Activated T-cell treated with anti-CD3 and anti-CD28 coated beads, Interleukin-2, amount 50 U/mL, for 24 hours (primary cell): ENCODE measurements around the gene KLF6.

Source experiments
- DNase-seq: peaks from one replicate; pipeline ENCODE4 v3.0.0-alpha.2; 2020
- H3K27ac Mint-ChIP-seq: 2 replicates; pipeline ENCODE4 v1.8.0; 2020; ENCODE audit warnings: mild to moderate bottlenecking, mixed read lengths
- H3K27me3 Mint-ChIP-seq: 2 replicates; pipeline ENCODE4 v1.8.0; 2020; ENCODE audit warnings: mixed read lengths
- H3K36me3 Mint-ChIP-seq: 2 replicates; pipeline ENCODE4 v1.8.0; 2020; ENCODE audit warnings: low read depth, mixed read lengths
- H3K4me1 Mint-ChIP-seq: 2 replicates; pipeline ENCODE4 v1.8.0; 2020; ENCODE audit warnings: low read depth, mixed read lengths
- H3K4me3 Mint-ChIP-seq: 2 replicates; pipeline ENCODE4 v1.8.0; 2020; ENCODE audit warnings: mild to moderate bottlenecking, moderate library complexity, mixed read lengths
- H3K9me3 Mint-ChIP-seq: 2 replicates; pipeline ENCODE4 v1.8.0; 2020; ENCODE audit warnings: mixed read lengths

Gene KLF6

DNA sequence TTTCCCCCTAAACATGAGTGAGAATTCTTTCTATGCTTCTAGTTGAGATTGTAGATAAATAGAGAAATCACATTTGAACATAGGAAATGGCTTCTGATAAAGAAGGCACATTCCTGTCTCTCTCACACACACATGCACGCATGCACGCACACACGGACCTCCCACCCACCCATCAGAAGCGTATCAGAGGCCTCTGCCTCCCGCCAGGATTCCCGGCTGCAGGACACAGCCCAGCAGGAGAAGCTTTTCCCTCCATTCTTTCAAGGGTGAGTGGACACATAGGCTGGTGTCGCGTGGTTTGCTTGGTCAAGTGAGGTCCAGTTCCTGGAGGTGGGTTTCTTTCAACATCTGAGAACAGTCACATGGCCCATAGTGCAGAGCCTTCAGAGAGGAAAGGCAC is 34.2 kb downstream of the KLF6 start:
- Mint-ChIP-seq H3K36me3 (no peaks in the 10 kb centered on the region), H3K27me3 (peaks cover 3% of the 10 kb centered on the region), H3K27ac (no peak overlapping the region), H3K4me3 (no peak overlapping the region), H3K4me1 (peaks cover 20% of the 10 kb centered on the region), H3K9me3 (no peaks in the 10 kb centered on the region)
- DNase-seq, result no peak

- H3K9me3 Mint-ChIP-seq, result no peaks in the 10 kb centered on the region
- H3K27ac Mint-ChIP-seq, result no peak overlapping the region
- no peaks in the 10 kb centered on the region for H3K36me3 Mint-ChIP-seq
- H3K4me1 Mint-ChIP-seq, result peaks cover 13% of the 10 kb centered on the region
- DNase-seq, result no peak
- H3K27me3 Mint-ChIP-seq, result peaks cover 3% of the 10 kb centered on the region
- no peak overlapping the region for H3K4me3 Mint-ChIP-seq
Measured at GRCh38 chr10:3750006-3750816, 34.8 kb downstream of the KLF6 start.

- H3K4me3 Mint-ChIP-seq, result no peak overlapping the region
- peaks cover 7% of the 10 kb centered on the region for H3K4me1 Mint-ChIP-seq
Measured at GRCh38 chr10:3749600-3749999, 35.4 kb downstream of the KLF6 start.

GRCh38 chr10:3749011-3749410 is 36.0 kb downstream of the KLF6 start:
- Mint-ChIP-seq H3K9me3 (no peaks in the 10 kb centered on the region), H3K27ac (no peak overlapping the region), H3K4me1 (peaks cover 3% of the 10 kb centered on the region), H3K4me3 (no peak overlapping the region), H3K36me3 (no peaks in the 10 kb centered on the region), H3K27me3 (peaks cover 3% of the 10 kb centered on the region)
- no peak for DNase-seq

More at GRCh38 chr10:3749600-3749999, 35.4 kb downstream of the KLF6 start:
- Mint-ChIP-seq H3K36me3 (no peaks in the 10 kb centered on the region), H3K27ac (no peak overlapping the region), H3K9me3 (no peaks in the 10 kb centered on the region), H3K27me3 (peaks cover 3% of the 10 kb centered on the region)
- no peak for DNase-seq

DNA sequence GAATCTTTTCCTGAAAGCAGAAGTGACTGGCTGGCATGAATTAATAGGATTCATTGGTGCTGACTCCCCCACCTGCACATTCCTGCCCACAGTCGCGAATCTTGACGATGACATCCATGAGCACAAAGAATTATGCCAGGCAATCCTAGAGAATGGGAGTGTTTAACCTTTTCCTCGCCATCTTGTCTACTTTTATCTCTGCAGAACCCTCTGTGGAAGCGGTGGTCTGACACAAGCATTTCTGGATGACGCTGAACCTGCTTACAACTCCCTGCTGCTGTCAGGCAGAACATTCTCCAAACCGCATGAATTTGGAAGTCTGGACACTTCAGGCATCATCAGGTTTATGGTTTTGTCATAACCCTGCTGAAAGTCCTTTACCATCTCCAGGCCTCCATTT is 36.5 kb downstream of the KLF6 start:
- peaks cover 3% of the 10 kb centered on the region for H3K4me1 Mint-ChIP-seq

DNA sequence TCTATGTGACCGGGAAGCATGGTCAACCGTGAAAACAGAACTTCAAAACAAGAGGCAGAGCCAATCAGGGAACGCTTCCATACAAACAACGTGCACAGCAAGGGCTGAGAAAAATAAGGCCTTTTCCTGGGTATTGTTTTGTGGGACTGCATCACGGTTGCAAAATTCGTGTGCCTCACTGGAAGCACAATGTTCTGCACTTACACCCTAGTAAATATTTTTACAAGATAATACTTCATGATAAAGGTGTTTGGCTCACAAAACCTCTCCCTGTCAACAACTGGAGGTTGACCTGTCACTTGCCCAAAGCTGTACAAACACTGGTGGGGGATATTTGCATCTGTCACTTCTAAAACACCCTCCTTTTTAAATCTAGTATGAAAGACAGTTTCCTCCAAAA is 37.0 kb downstream of the KLF6 start:
- Mint-ChIP-seq H3K4me1 (peaks cover 3% of the 10 kb centered on the region), H3K27me3 (peaks cover 3% of the 10 kb centered on the region), H3K27ac (no peak overlapping the region), H3K4me3 (no peak overlapping the region), H3K9me3 (no peaks in the 10 kb centered on the region), H3K36me3 (no peaks in the 10 kb centered on the region)
- no peak for DNase-seq

More for the DNA sequence above, 36.5 kb downstream of the KLF6 start:
- H3K9me3 Mint-ChIP-seq, result no peaks in the 10 kb centered on the region
- no peak overlapping the region for H3K27ac Mint-ChIP-seq
- H3K27me3 Mint-ChIP-seq, result peaks cover 3% of the 10 kb centered on the region
- no peak for DNase-seq
- no peak overlapping the region for H3K4me3 Mint-ChIP-seq
- H3K36me3 Mint-ChIP-seq, result no peaks in the 10 kb centered on the region

DNA sequence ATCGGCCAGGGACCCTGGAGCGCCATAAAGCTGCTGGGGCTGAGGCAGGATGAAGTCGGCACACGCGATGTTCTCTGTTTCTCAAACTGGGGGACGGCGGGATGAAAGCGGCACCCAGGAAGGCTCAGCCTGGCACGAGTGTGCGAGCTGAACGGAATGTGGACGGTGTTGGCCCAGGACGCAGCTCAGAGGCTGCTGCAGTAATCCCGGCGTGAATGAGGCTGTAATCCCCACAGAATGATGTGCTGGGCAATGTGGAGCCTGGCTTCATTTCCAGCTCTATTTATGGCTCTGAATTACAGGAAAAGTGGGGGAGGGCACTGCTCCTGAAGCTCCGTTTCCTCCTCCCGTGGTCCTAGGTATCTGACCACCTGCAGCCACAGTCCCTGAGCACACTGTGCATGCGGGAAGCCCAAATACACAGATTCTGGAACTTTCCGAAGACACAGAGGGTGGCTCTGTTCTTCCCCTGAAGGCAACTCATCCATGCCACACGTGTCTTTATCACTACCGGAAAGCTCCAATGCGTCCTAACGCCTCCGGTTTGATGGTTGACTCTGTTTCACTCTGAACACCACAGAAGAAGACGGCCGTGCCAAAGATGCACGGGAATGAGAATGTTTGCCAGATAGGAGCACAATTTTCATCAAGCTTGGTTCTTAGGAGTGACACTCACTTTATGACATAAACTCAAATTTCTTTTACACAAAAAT is 37.6 kb downstream of the KLF6 start:
- H3K4me3 Mint-ChIP-seq, result no peak overlapping the region
- H3K4me1 Mint-ChIP-seq, result peaks cover 5% of the 10 kb centered on the region
- no peaks in the 10 kb centered on the region for H3K9me3 Mint-ChIP-seq
- no peak overlapping the region for H3K27ac Mint-ChIP-seq
- H3K36me3 Mint-ChIP-seq, result no peaks in the 10 kb centered on the region
- H3K27me3 Mint-ChIP-seq, result peaks cover 3% of the 10 kb centered on the region
- DNase-seq, result no peak

DNA sequence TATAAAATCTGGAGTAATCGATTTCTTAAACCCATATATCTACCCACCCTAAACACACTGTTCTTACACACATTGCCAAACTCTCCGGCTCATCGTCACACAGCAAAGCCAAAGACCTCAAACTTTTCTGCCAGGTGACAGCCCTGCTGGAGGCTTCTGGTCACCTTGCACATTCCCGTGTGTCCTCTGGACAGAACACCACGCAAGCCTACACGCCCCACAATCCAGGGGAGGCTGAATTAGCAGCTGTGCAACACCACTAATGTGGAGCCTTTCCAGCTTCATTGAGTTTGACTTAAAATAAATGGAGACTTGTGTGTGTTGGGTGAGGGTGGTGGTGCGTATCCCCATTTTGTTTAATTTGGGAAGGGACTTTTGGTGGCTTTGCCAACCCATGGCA is 38.4 kb downstream of the KLF6 start:
- Mint-ChIP-seq H3K27ac (no peak overlapping the region), H3K27me3 (peaks cover 3% of the 10 kb centered on the region), H3K9me3 (no peaks in the 10 kb centered on the region), H3K36me3 (no peaks in the 10 kb centered on the region), H3K4me1 (peaks cover 13% of the 10 kb centered on the region), H3K4me3 (no peak overlapping the region)
- no peak for DNase-seq

- no peak overlapping the region for H3K4me3 Mint-ChIP-seq
- H3K27me3 Mint-ChIP-seq, result peaks cover 3% of the 10 kb centered on the region
- H3K9me3 Mint-ChIP-seq, result no peaks in the 10 kb centered on the region
- peaks cover 22% of the 10 kb centered on the region for H3K4me1 Mint-ChIP-seq
- no peak for DNase-seq
- no peak overlapping the region for H3K27ac Mint-ChIP-seq
- no peaks in the 10 kb centered on the region for H3K36me3 Mint-ChIP-seq
Measured at GRCh38 chr10:3745521-3745920, 39.5 kb downstream of the KLF6 start.

DNA sequence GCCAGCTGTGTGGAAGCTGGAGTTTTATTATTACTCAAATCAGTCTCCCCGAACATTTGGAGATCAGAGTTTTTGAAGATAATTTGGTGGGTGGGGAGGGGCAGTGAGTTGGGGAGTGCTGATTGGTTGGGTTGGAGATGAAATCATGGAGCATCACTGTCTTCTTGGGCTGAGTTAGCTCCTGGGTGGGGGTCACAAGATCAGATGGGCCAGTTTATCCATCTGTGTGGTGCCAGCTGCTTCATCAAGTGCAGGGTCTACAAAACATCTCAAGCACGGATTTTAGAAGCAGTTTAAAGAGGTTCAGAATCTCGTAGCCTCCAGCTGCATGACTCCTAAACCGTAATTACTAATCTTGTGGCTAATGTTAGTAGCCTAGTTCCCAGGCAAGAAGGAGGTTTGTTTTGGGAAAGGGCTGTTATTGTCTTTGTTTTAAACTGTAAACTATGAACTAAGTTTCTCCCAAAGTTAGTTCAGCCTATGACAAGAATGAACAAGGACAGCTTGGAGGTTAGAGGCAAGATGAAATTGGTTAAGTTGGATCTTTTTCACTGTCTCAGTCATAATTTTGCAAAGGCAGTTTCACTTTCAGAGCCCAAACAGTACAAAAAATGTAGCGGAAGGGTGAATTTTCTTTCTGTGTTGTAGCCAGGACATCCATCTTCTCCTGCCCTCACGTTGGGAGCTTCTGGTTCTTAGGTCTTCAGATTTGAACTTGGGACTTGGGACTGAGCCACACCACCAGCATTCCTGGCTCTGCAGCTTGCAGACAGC is 43.1 kb downstream of the KLF6 start:
- Mint-ChIP-seq H3K36me3 (no peaks in the 10 kb centered on the region), H3K27ac (peak overlapping the region; percentile 82), H3K4me1 (peaks cover 35% of the 10 kb centered on the region), H3K4me3 (no peak overlapping the region), H3K27me3 (peaks cover 3% of the 10 kb centered on the region), H3K9me3 (no peaks in the 10 kb centered on the region)
- no peak for DNase-seq

GRCh38 chr10:3740157-3740871 is 44.7 kb downstream of the KLF6 start:
- Mint-ChIP-seq H3K9me3 (no peaks in the 10 kb centered on the region), H3K27ac (peak overlapping the region; percentile 93), H3K4me1 (peaks cover 35% of the 10 kb centered on the region), H3K4me3 (peak overlapping the region; percentile 27), H3K27me3 (no peaks in the 10 kb centered on the region), H3K36me3 (no peaks in the 10 kb centered on the region)
- DNase-seq, result no peak

DNA sequence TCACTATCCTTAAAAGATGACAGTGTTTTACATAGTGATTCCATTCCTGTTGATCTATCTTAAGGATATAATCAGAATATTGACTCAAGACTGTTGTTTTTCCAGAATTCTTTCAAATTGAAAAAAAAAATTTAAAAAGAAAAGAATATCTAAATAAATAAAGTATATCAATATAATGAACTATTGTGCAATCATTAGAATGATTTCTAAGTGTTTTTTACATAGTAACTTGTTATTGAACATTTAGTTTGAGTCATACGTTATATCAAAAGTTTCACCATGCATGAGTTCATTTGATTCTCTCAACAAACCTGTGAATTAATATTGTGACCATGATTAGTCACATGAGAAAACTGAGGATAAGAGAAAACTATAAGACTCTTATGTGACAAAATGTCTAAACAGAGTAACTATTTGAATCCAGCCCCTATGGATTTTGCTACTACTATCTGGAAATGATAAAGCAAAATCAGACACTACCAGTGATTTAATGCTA is 46.1 kb downstream of the KLF6 start:
- Mint-ChIP-seq H3K9me3 (no peaks in the 10 kb centered on the region), H3K36me3 (no peaks in the 10 kb centered on the region), H3K27ac (no peak overlapping the region), H3K4me3 (no peak overlapping the region), H3K4me1 (peaks cover 39% of the 10 kb centered on the region), H3K27me3 (no peaks in the 10 kb centered on the region)
- no peak for DNase-seq

GRCh38 chr10:3737864-3738263 is 47.1 kb downstream of the KLF6 start:
- Mint-ChIP-seq H3K27ac (no peak overlapping the region), H3K36me3 (no peaks in the 10 kb centered on the region), H3K27me3 (no peaks in the 10 kb centered on the region), H3K4me1 (peaks cover 41% of the 10 kb centered on the region), H3K9me3 (no peaks in the 10 kb centered on the region), H3K4me3 (no peak overlapping the region)
- no peak for DNase-seq

DNA sequence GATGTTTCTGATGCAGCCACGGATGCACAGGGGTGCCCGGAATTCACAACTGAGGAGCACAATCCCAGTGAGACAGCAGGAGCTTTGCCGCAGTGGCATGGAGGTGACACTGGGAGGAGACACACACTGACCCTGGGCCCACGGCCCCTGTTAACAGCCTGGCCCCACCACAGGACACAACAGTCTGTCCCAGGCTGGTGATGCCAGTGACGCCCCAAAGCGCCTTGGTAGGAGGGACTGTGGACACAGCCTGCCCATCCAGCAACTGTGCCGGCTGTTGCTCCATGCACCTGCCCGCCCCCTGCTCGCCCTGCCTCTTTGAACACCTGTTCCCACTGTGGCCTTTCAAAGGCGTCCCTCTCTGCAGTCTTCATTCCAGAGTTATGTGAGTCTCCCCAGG is 49.8 kb downstream of the KLF6 start:
- peaks cover 11% of the 10 kb centered on the region for H3K9me3 Mint-ChIP-seq
- no peak overlapping the region for H3K27ac Mint-ChIP-seq
- peaks cover 18% of the 10 kb centered on the region for H3K4me1 Mint-ChIP-seq
- no peaks in the 10 kb centered on the region for H3K36me3 Mint-ChIP-seq
- H3K4me3 Mint-ChIP-seq, result no peak overlapping the region
- DNase-seq, result no peak
- H3K27me3 Mint-ChIP-seq, result no peaks in the 10 kb centered on the region
